GM12878 (cell line): ENCODE results near the gene ZNF592. TPM values are rescaled to one million over a fixed set of nuclear protein-coding genes. Genes with fewer than 3 reads are reported as not detected.
A peak's percentile ranks its signal among the peaks of the same experiment; 100 is the strongest.

ENCODE experiments used
- CEBPZ ChIP-seq: fragments of 150-350 bp; IDR thresholded peaks from 2 replicates; pipeline ENCODE4 v1.6.1; 2016; ENCODE audit warnings: low read depth, low read length
- FOS ChIP-seq: IDR thresholded peaks from 3 replicates; pipeline ENCODE4 v1.6.1; 2011; ENCODE audit warnings: borderline replicate concordance; ENCODE audit not compliant: insufficient read length; ENCODE audit errors: extremely low read depth
- FOXM1 ChIP-seq: IDR thresholded peaks from 2 replicates; pipeline ENCODE4 v1.6.1; 2012; ENCODE audit warnings: low read depth, mild to moderate bottlenecking, inconsistent platforms, low read length, moderate library complexity
- GABPA ChIP-seq: IDR thresholded peaks from 2 replicates; pipeline ENCODE4 v1.6.1; 2014; ENCODE audit warnings: antibody characterized with exemption, low read depth, mild to moderate bottlenecking, inconsistent platforms
- IKZF2 ChIP-seq, 2 experiments: fragments of 450-650 bp; IDR thresholded peaks; 2 replicates each; pipeline ENCODE4 v1.6.1; 2017; ENCODE audit warnings: mild to moderate bottlenecking in 2 of 2, moderate library complexity in 2 of 2
- KAT2A ChIP-seq: conservative IDR thresholded peaks from 2 replicates; pipeline ENCODE4 v1.6.1; 2011; ENCODE audit warnings: low read depth, low read length; ENCODE audit not compliant: control insufficient read depth
- NFYA ChIP-seq: IDR thresholded peaks from 2 replicates; pipeline ENCODE4 v1.6.1; 2011; ENCODE audit warnings: low read depth, mild to moderate bottlenecking, low read length, improper control_type of control experiment, borderline replicate concordance
- NR2C1 ChIP-seq: fragments of 450-650 bp; IDR thresholded peaks from 2 replicates; pipeline ENCODE4 v1.6.1; 2017; ENCODE audit warnings: antibody characterized with exemption, mild to moderate bottlenecking, moderate library complexity
- PAX5 ChIP-seq: IDR thresholded peaks from 2 replicates; pipeline ENCODE4 v1.6.1; 2011; ENCODE audit warnings: low read depth, low read length, borderline replicate concordance
- POLR2AphosphoS2 ChIP-seq: IDR thresholded peaks from 2 replicates; pipeline ENCODE4 v1.6.1; 2011; ENCODE audit warnings: low read depth, mild to moderate bottlenecking, low read length, improper control_type of control experiment, moderate library complexity
- RAD51 ChIP-seq: fragments of 450-650 bp; IDR thresholded peaks from 2 replicates; pipeline ENCODE4 v1.6.1; 2016; ENCODE audit warnings: moderate library complexity, mild to moderate bottlenecking, inconsistent platforms
- RB1 ChIP-seq: fragments of 450-650 bp; formaldehyde crosslinking; IDR thresholded peaks from 2 replicates; pipeline ENCODE4 v1.6.1; 2017; ENCODE audit warnings: mild to moderate bottlenecking, borderline replicate concordance
- RCOR1 ChIP-seq: conservative IDR thresholded peaks from 2 replicates; pipeline ENCODE4 v1.6.1; 2012; ENCODE audit warnings: low read depth, low read length, improper control_type of control experiment
- REST ChIP-seq: IDR thresholded peaks from 2 replicates; pipeline ENCODE4 v1.6.1; 2012; ENCODE audit warnings: mild to moderate bottlenecking, low read depth, low read length
- SIN3A ChIP-seq: IDR thresholded peaks from 2 replicates; pipeline ENCODE4 v1.6.1; 2012; ENCODE audit warnings: low read depth, low read length, improper control_type of control experiment
- SMAD1 ChIP-seq: fragments of 450-650 bp; IDR thresholded peaks from 2 replicates; pipeline ENCODE4 v1.6.1; 2018; ENCODE audit warnings: mild to moderate bottlenecking, low read depth; ENCODE audit not compliant: partially characterized antibody
- SREBF2 ChIP-seq: IDR thresholded peaks from 2 replicates; pipeline ENCODE4 v1.6.1; 2012; ENCODE audit warnings: mild to moderate bottlenecking, low read length
- TBL1XR1 ChIP-seq: IDR thresholded peaks from 2 replicates; pipeline ENCODE4 v1.6.1; 2012; ENCODE audit warnings: low read depth, low read length, improper control_type of control experiment
- WRNIP1 ChIP-seq: IDR thresholded peaks from 2 replicates; pipeline ENCODE4 v1.6.1; 2011; ENCODE audit warnings: low read depth, low read length, improper control_type of control experiment, borderline replicate concordance
- polyA plus RNA-seq, 11 experiments: library from polyadenylated mRNA; depleted of rRNA in 4 of 11; unstranded in 6 of 11; stranded (reverse) in 5 of 11; fragments of >200 nt; fragmentation: Nextera tagmentation in 4 of 11; fragmentation: Illumina TruSeq in 1 of 11; extraction: Ambion mirVana in 4 of 11; extraction: Trizol in 1 of 11; gene quantifications; 1 replicate in 1 of 11; 2 replicates in 10 of 11; pipeline versions ENCODE4 v1.2.1 to v1.2.3, GENCODE V29; 2011 to 2016; ENCODE audit warnings: inconsistent platforms in 2 of 11, missing spikeins in 2 of 11, low read depth in 1 of 11
- total RNA-seq, 4 experiments: library from RNA; depleted of rRNA in 3 of 4; stranded (reverse); fragments of >200 nt in 3 of 4; fragmentation: Illumina TruSeq in 1 of 4; extraction: Trizol in 1 of 4; gene quantifications; 2 replicates each; pipeline versions ENCODE4 v1.2.1 to v1.2.3, GENCODE V29; 2013 to 2021
- TF ChIP-seq, protein P1 (sequence below): fragments of 150-350 bp; IDR thresholded peaks from 2 replicates; pipeline ENCODE4 v1.6.1; 2014; ENCODE audit warnings: mild to moderate bottlenecking, low read depth, low read length
- TF ChIP-seq, protein P2 (sequence below): IDR thresholded peaks from 2 replicates; pipeline ENCODE4 v1.6.1; 2012; ENCODE audit warnings: low read length, inconsistent platforms

Gene ZNF592
- total and polyA plus RNA-seq, 10 of the 15 experiments (the other 5 are each of a cell fraction or from before 2014, with no cell fraction given), result 0.95 to 23.7 (median 8.6) TPM

GRCh38 chr15:84716036-84716732 lies 32.2 kb upstream of the ZNF592 start, which contains the start of gene SEC11A (continued):
- TF ChIP-seq REST (no peak), FOS (no peak), RCOR1 (no peak), POLR2AphosphoS2 (peak; percentile 76; the same call in 1 of the 2 replicates), SIN3A (peak; percentile 62; the same call in 1 of the 2 replicates), NR2C1 (peak; percentile 98), FOXM1 (no peak), RAD51 (no peak), GABPA (peak; percentile 99), KAT2A (no peak), PAX5 (peak; percentile 87), TBL1XR1 (no peak), WRNIP1 (no peak), CEBPZ (0 out of 2 replicates have a peak, but pooled peaks have one; percentile 1), RB1 (peak; percentile 89), SMAD1 (peak; percentile 73), NFYA (no peak), SREBF2 (0 out of 2 replicates have a peak, but pooled peaks have one; percentile 40), IKZF2 (IDR thresholded peaks at IDR 0.05) (peak; percentile 5 to 8; a peak in 1 of 4 replicates)
- TF ChIP-seq, protein P1, sequence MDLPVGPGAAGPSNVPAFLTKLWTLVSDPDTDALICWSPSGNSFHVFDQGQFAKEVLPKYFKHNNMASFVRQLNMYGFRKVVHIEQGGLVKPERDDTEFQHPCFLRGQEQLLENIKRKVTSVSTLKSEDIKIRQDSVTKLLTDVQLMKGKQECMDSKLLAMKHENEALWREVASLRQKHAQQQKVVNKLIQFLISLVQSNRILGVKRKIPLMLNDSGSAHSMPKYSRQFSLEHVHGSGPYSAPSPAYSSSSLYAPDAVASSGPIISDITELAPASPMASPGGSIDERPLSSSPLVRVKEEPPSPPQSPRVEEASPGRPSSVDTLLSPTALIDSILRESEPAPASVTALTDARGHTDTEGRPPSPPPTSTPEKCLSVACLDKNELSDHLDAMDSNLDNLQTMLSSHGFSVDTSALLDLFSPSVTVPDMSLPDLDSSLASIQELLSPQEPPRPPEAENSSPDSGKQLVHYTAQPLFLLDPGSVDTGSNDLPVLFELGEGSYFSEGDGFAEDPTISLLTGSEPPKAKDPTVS, result no peak
- TF ChIP-seq, protein P2, sequence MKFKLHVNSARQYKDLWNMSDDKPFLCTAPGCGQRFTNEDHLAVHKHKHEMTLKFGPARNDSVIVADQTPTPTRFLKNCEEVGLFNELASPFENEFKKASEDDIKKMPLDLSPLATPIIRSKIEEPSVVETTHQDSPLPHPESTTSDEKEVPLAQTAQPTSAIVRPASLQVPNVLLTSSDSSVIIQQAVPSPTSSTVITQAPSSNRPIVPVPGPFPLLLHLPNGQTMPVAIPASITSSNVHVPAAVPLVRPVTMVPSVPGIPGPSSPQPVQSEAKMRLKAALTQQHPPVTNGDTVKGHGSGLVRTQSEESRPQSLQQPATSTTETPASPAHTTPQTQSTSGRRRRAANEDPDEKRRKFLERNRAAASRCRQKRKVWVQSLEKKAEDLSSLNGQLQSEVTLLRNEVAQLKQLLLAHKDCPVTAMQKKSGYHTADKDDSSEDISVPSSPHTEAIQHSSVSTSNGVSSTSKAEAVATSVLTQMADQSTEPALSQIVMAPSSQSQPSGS, result no peak
